Heart right ventricle (tissue), 16 donors: ENCODE data around the gene IFIT5. TPM values are rescaled to one million over a fixed set of nuclear protein-coding genes. Genes with fewer than 3 reads are reported as not detected.
A peak's percentile ranks its signal among the peaks of the same experiment; 100 is the strongest.
"Not testable (repeated sequence)": the region's sequence is repeated elsewhere in the genome, so short reads cannot be mapped to it uniquely, and the experiment has no call there.

Experiments used
- ATAC-seq, 8 donors: fragments of 200-7000 bp; cut with Tn5 transposase; one replicate each; pipeline ENCODE4 v1.9.1; 2020; ENCODE audit warnings: mild to moderate bottlenecking in 8 of 8, moderate library complexity in 8 of 8, moderate number of reproducible peaks in 1 of 8
- DNase-seq, 2 donors: peaks; one replicate each; pipeline ENCODE4 v3.0.0-alpha.2; 2020
- H3K27ac ChIP-seq, 10 donors: fragments of 200-600 bp; sonication (generic) in 2 of 10; one replicate each; pipeline versions ENCODE4 v1.5.0 to v1.8.0; 2020 to 2022; ENCODE audit warnings: mild to moderate bottlenecking in 3 of 10
- H3K27me3 ChIP-seq, 7 donors: fragments of 200-600 bp; one replicate each; pipeline ENCODE4 v1.8.0; 2021 to 2022; ENCODE audit warnings: mild to moderate bottlenecking in 2 of 7
- H3K36me3 ChIP-seq, 9 donors: fragments of 200-600 bp; sonication (generic) in 1 of 9; one replicate each; pipeline versions ENCODE4 v1.5.0 to v1.8.0; 2020 to 2022; ENCODE audit warnings: mild to moderate bottlenecking in 2 of 9
- H3K4me1 ChIP-seq, 9 donors: fragments of 200-600 bp; sonication (generic) in 1 of 9; one replicate each; pipeline versions ENCODE4 v1.5.0 to v1.8.0; 2020 to 2022; ENCODE audit warnings: mild to moderate bottlenecking in 4 of 9
- H3K4me3 ChIP-seq, 10 donors: fragments of 200-600 bp; sonication (generic) in 2 of 10; one replicate each; pipeline versions ENCODE4 v1.5.0 to v1.8.0; 2020 to 2022; ENCODE audit warnings: mild to moderate bottlenecking in 7 of 10, moderate library complexity in 2 of 10
- H3K9me3 ChIP-seq, 11 donors: fragments of 200-600 bp in 10 of 11; sonication (generic) in 2 of 11; one replicate each; pipeline versions ENCODE4 v1.5.0 to v1.8.0; 2013 to 2022; ENCODE audit warnings: mild to moderate bottlenecking in 2 of 11, control low read depth in 1 of 11, moderate library complexity in 1 of 11
- CTCF ChIP-seq, 9 donors: fragments of 200-600 bp; sonication (generic) in 2 of 9; IDR thresholded peaks; one replicate each; pipeline versions ENCODE4 v1.5.0 to v1.8.0; 2021 to 2022; ENCODE audit warnings: antibody characterized with exemption in 9 of 9, mild to moderate bottlenecking in 5 of 9, moderate library complexity in 1 of 9
- WGBS, 2 donors: extraction: QIAGEN DNeasy Blood & Tissue Kit; methylation state at CpG; one replicate each; pipeline ENCODE4 v1.1.7; 2013; ENCODE audit warnings: inconsistent platforms in 1 of 2; 5-methylcytosine and 5-hydroxymethylcytosine counted together
- intact Hi-C, 10 donors: fragments of 100-400 bp; cut with DNase I; formaldehyde crosslinking; loops; one replicate each; pipeline versions ENCODE4 v1.11.1 to v1.14.2; 2022
- polyA plus RNA-seq, 2 donors: library from polyadenylated mRNA; stranded (reverse); fragments of 200-250 nt; gene quantifications; one replicate each; pipeline ENCODE4 v1.2.3, GENCODE V29; 2013
- total RNA-seq, 10 donors: library from RNA; stranded (reverse); fragmentation: NEBNext Ultra II Directional in 3 of 10; extraction: Animal tissue kit (Norgen Biotek cat#: 25700) in 3 of 10; gene quantifications; one replicate each; pipeline versions ENCODE4 v1.2.1 to v1.2.4, GENCODE V29; 2021 to 2023
- donor health status: Arrhythmogenic right ventricular cardiomyopathy.
- donor health status: ischemic (EF 13 %, LVEDD 7.1; RV severe dilation, severe dysfunction).
- donor health status: healthy with polysubstance abuse.
- donor health status: DM: no; HTN: yes; CAD: no.
- donor health status: DM: no; HTN: no; CAD: no.
- donor health status: ischemic (EF 25% LVEDD 6.9; RV normal size, moderate dysfunction).
- donor health status: ischemic (EF 25% LVEDD 5.7; RV mildly dilated, moderate dysfunction).
- donor health status: healthy.
- donor health status: DM: yes; HTN: yes; CAD: no.
- donor health status: Ischemic cardiomyopathy.
- donor health status: ischemic (EF 35%, LVEDD 5.7; RV mildly dilated, moderate dysfunction).
- donor health status: nonischemic (EF 11% LVEDD 7.7; RV severe dilation, severe dysfunction).
- donor health status: DM: yes; HTN: yes; CAD: no.
- donor health status: PGD.
- donor health status: ischemic (EF 29% LVEDD 5.4; RV normal size, mild dysfunction).
- donor health status: nonischemic (EF 23%, LVEDD 6.1; RV moderate dilation, normal function).

The IFIT5 gene
- total and polyA plus RNA-seq, 12 donors: 5.4 to 16.9 (median 11.0) TPM

DNA sequence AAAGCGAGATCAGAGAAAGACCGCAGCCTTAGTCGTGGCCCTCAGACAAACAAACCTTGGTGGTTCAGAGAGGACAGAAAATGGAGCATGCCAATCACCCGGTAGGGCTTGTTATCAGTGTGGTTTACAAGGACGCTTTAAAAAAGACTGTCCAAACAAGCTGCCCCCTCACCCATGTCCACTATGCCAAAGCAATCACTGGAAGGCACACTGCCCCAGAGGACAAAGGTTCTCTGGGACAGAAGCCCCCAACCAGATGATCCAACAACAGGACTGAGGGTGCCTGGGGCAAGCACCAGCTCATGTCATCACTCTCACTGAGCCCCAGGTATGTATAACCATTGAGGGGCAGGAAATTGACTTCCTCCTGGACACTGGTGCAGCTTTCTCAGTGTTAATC, 5.1 kb upstream of the IFIT5 start:
- ATAC-seq, H3K27ac ChIP-seq, DNase-seq, H3K4me3 ChIP-seq, intact Hi-C loops, H3K27me3 ChIP-seq: not testable (repeated sequence)
- peaks cover 0 to 19% (median 6%) of the 10 kb centered on the region in 9 donors for H3K36me3 ChIP-seq
- peaks cover 0 to 27% (median 9%) of the 10 kb centered on the region in 9 donors for H3K4me1 ChIP-seq
- 92 to 96% methylated on average over 5 of the region's 5 CpGs for WGBS, 2 donors
- peaks cover 0 to 16% (median 0%) of the 10 kb centered on the region in 11 donors for H3K9me3 ChIP-seq

DNA sequence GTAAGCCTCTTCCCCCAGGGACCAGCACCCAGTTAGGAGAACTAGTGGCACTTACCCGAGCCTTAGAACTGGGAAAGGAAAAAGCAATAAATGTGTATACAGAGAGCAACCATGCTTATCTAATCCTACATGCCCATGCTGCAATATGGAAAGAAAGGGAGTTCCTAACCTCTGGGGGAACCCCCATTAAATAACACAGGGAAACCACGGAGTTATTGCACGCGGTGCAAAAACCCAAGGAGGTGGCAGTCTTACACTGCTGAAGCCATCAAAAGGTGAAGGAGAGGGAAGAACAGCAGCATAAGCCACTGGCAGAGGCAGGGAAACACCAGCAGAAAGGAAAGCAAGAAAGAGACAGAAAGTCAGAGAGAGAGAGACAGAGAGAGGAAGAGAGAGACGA, 3.8 kb upstream of the IFIT5 start:
- H3K4me3 ChIP-seq, ATAC-seq, H3K27me3 ChIP-seq, DNase-seq, H3K27ac ChIP-seq: not testable (repeated sequence)
- Histone ChIP-seq H3K36me3 (peaks cover 0 to 13% (median 0%) of the 10 kb centered on the region in 9 donors), H3K9me3 (peaks cover 0 to 16% (median 0%) of the 10 kb centered on the region in 11 donors), H3K4me1 (peaks cover 0 to 30% (median 10%) of the 10 kb centered on the region in 9 donors)
- intact Hi-C loops: loop anchor here in 1 of 10 donors (5.0 kb wide), 1 partner anchor 83 kb away; the partner anchor contains the start of gene IFIT3
- WGBS, 2 donors: 93 to 98% methylated on average over 5 of the region's 5 CpGs

- intact Hi-C loops: loop anchor here in 1 of 10 donors (5.0 kb wide), 1 partner anchor 84 kb away; the partner anchor contains the start of gene IFIT3
- not testable (repeated sequence) for DNase-seq, H3K27me3 ChIP-seq, ATAC-seq, H3K4me3 ChIP-seq
- WGBS, 2 donors: 81 to 85% methylated on average over 2 of the region's 2 CpGs
- Histone ChIP-seq H3K9me3 (peaks cover 0 to 16% (median 0%) of the 10 kb centered on the region in 11 donors), H3K4me1 (peaks cover 0 to 36% (median 15%) of the 10 kb centered on the region in 9 donors), H3K27ac (peak overlapping the region in 1 of 10 donors; percentile 8), H3K36me3 (peaks cover 0 to 10% (median 0%) of the 10 kb centered on the region in 9 donors)
Measured at GRCh38 chr10:89411135-89411534, 3.2 kb upstream of the IFIT5 start.

DNA sequence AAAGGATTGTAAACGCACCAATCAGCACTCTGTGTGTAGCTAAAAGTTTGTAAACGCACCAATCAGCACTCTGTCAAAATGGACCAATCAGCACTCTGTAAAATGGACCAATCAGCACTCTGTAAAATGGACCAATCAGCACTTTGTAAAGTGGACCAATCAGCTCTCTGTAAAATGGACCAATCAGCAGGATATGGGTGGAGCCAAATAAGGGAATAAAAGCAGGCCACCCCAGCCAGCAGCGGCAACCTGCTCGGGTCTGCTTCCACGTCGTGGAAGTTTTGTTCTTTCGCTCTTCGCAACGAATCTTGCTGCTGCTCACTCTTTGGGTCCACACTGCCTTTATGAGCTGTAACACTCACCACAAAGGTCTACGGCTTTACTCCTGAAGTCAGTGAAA, 2.1 kb upstream of the IFIT5 start:
- not testable (repeated sequence) for DNase-seq, H3K27ac ChIP-seq, ATAC-seq, H3K4me3 ChIP-seq, H3K36me3 ChIP-seq, H3K27me3 ChIP-seq, H3K9me3 ChIP-seq
- H3K4me1 ChIP-seq: peaks cover 0 to 47% (median 24%) of the 10 kb centered on the region in 9 donors
- 88 to 94% methylated on average over 10 of the region's 10 CpGs for WGBS, 2 donors
- intact Hi-C loops: loop anchor here in 1 of 10 donors (5.0 kb wide), 1 partner anchor 85 kb away; the partner anchor contains the start of gene IFIT3

DNA sequence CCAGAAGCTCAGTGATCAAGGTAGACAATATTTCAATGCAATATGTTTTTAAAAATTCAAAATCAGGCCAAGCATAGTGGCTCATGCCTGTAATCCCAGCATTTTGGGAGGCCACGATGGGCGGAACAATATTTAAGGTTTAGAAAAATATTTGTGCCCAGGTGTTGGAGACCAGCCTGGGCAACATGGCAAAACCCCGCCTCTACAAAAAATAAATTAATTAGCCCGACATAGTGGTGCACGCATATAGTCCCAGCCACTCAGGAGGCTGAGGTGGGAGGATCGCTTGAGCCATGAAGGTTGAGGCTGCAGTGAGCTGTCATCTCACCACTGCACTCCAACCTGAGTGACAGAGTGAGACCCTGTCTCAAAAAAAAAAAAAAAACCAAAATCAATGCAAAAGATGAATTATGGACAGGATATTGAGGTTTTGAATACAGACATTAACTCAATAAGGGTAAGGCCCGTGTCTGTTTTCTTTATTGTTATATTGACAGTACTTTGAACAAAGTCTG, 913 bp upstream of the IFIT5 start:
- Histone ChIP-seq H3K27ac (peak overlapping the region in 9 of 10 donors; percentile 87 to 99 (median 97)), H3K4me1 (peaks cover 0 to 59% (median 32%) of the 10 kb centered on the region in 9 donors), H3K4me3 (peak overlapping the region in 8 of 10 donors; percentile 73 to 97 (median 89)), H3K9me3 (peaks cover 0 to 4% (median 0%) of the 10 kb centered on the region in 11 donors), H3K27me3 (no peaks in the 10 kb centered on the region), H3K36me3 (peaks cover 0 to 17% (median 3%) of the 10 kb centered on the region in 9 donors)
- TF ChIP-seq CTCF (IDR thresholded peaks at IDR 0.05): no peak
- DNase-seq: no peak
- 84 to 85% methylated on average over 7 of the region's 7 CpGs for WGBS, 2 donors
- no peak for ATAC-seq
- intact Hi-C loops: loop anchor here in 1 of 10 donors (5.0 kb wide), 1 partner anchor 86 kb away; the partner anchor contains the start of gene IFIT3

DNA sequence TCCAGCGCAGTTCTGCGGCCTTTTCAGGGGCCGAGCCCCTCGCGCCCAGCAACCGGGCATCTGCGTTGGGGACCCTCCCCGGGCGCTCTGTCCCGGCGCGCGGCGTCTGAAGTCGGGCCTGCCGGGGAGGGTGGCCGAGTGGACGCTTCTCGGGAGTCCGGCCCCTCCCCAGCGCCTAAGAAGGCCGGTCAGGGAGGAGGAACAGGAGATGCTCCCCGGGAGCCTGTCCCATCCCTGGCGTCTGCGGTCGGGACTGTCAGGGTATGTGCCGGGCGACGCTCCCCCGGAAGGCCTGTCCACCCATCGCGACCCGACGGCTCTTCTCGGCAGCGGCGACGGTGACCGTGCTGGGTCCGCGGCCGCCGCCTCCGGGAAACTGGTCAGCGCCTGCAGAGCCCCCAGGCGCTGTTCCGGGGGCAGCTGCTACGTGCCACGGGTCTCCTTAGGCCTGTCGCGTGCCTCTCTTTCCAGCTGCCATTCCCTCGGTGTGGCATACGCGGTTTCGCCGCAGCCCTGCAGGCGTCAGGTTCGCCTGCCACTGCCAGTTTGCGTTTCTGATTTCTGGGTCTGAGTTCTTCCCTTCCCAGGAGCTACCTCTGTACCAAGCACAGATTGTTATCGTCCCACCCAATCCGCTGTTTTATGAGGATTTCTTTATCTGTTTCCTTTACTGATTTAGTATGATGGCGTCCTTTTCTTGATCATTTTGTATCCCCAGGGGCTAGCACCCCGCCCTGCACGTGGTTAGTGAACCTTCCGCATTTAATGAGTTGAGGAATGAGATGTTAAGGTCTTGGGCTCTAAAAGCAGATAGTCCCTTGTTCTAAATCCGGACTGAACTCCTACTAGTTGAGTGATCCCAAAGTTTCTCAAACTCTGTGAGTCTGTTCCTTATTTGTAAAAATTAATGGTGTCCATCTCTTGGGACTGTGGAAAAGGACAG, 782 bp downstream of the IFIT5 start:
- Histone ChIP-seq H3K27ac (peak overlapping the region; percentile 87 to 99 (median 97)), H3K4me3 (peak overlapping the region; percentile 63 to 97 (median 89)), H3K4me1 (peaks cover 0 to 75% (median 48%) of the 10 kb centered on the region in 9 donors), H3K27me3 (no peaks in the 10 kb centered on the region), H3K36me3 (peaks cover 0 to 28% (median 8%) of the 10 kb centered on the region in 9 donors), H3K9me3 (peaks cover 0 to 4% (median 0%) of the 10 kb centered on the region in 11 donors)
- intact Hi-C loops: loop anchor here in 2 of 10 donors (2.0 to 5.0 kb wide), 4 partner anchors 22 to 373 kb away; partner anchors contain the start of genes IFIT1 (in 1 of the 2) and IFIT3 (in 1 of the 2)
- peak; percentile 72 to 86 (median 78) for ATAC-seq
- peak; percentile 47 to 59 for DNase-seq
- WGBS, 2 donors: 2 to 3% methylated on average over 65 to 66 of the region's 66 CpGs
- TF ChIP-seq CTCF (IDR thresholded peaks at IDR 0.05): peak in 1 of 9 donors; percentile 2
